ENCODE measurements around the gene NUB1. TPM values are rescaled to one million over a fixed set of nuclear protein-coding genes. Genes with fewer than 3 reads are reported as not detected.

The NUB1 gene
- total RNA-seq, 1 donor from 2014 or later, result 53.5 TPM

- Mint-ChIP-seq H3K36me3 (ENCODE audit: insufficient read depth) (no peaks in the 10 kb centered on the region), H3K9me3 (ENCODE audit: low read depth) (peaks cover 7% of the 10 kb centered on the region), H3K4me3 (ENCODE audit: low read depth) (no peak overlapping the region), H3K27me3 (no peaks in the 10 kb centered on the region), H3K27ac (no peak overlapping the region), H3K4me1 (ENCODE audit: low read depth) (no peaks in the 10 kb centered on the region)
- no peak for DNase-seq (ENCODE audit: low spot score, unreplicated experiment)
- TF ChIP-seq CTCF (IDR thresholded peaks at IDR 0.05; ENCODE audit: unreplicated experiment), result no peak
Measured at GRCh38 chr7:151313857-151314256, 27.8 kb upstream of the NUB1 start.

- no peaks in the 10 kb centered on the region for H3K4me1 Mint-ChIP-seq (ENCODE audit: low read depth)
- no peaks in the 10 kb centered on the region for H3K36me3 Mint-ChIP-seq (ENCODE audit: insufficient read depth)
Measured at GRCh38 chr7:151314401-151314800, 27.2 kb upstream of the NUB1 start.

GRCh38 chr7:151315038-151315655 lies 26.5 kb upstream of the NUB1 start:
- H3K4me3 Mint-ChIP-seq (ENCODE audit: low read depth), result no peak overlapping the region
- peaks cover 13% of the 10 kb centered on the region for H3K9me3 Mint-ChIP-seq (ENCODE audit: low read depth)
- H3K36me3 Mint-ChIP-seq (ENCODE audit: insufficient read depth), result no peaks in the 10 kb centered on the region
- no peaks in the 10 kb centered on the region for H3K27me3 Mint-ChIP-seq
- TF ChIP-seq CTCF (IDR thresholded peaks at IDR 0.05; ENCODE audit: unreplicated experiment), result peak; percentile 88
- H3K27ac Mint-ChIP-seq, result no peak overlapping the region
- peak; percentile 58 for DNase-seq (ENCODE audit: low spot score, unreplicated experiment)
- no peaks in the 10 kb centered on the region for H3K4me1 Mint-ChIP-seq (ENCODE audit: low read depth)

More at GRCh38 chr7:151314401-151314800, 27.2 kb upstream of the NUB1 start:
- Mint-ChIP-seq H3K9me3 (ENCODE audit: low read depth) (peaks cover 12% of the 10 kb centered on the region), H3K4me3 (ENCODE audit: low read depth) (no peak overlapping the region), H3K27me3 (no peaks in the 10 kb centered on the region), H3K27ac (no peak overlapping the region)
- no peak for TF ChIP-seq CTCF (IDR thresholded peaks at IDR 0.05; ENCODE audit: unreplicated experiment)
- DNase-seq (ENCODE audit: low spot score, unreplicated experiment), result no peak

GRCh38 chr7:151316896-151317295 lies 24.7 kb upstream of the NUB1 start:
- Mint-ChIP-seq H3K9me3 (ENCODE audit: low read depth) (peaks cover 11% of the 10 kb centered on the region), H3K36me3 (ENCODE audit: insufficient read depth) (no peaks in the 10 kb centered on the region), H3K27ac (no peak overlapping the region), H3K4me3 (ENCODE audit: low read depth) (no peak overlapping the region), H3K4me1 (ENCODE audit: low read depth) (no peaks in the 10 kb centered on the region), H3K27me3 (no peaks in the 10 kb centered on the region)
- TF ChIP-seq CTCF (IDR thresholded peaks at IDR 0.05; ENCODE audit: unreplicated experiment), result no peak
- no peak for DNase-seq (ENCODE audit: low spot score, unreplicated experiment)

GRCh38 chr7:151317936-151318335 lies 23.7 kb upstream of the NUB1 start:
- Mint-ChIP-seq H3K4me1 (ENCODE audit: low read depth) (no peaks in the 10 kb centered on the region), H3K36me3 (ENCODE audit: insufficient read depth) (no peaks in the 10 kb centered on the region), H3K4me3 (ENCODE audit: low read depth) (no peak overlapping the region), H3K9me3 (ENCODE audit: low read depth) (peaks cover 11% of the 10 kb centered on the region), H3K27ac (no peak overlapping the region), H3K27me3 (peaks cover 4% of the 10 kb centered on the region)
- TF ChIP-seq CTCF (IDR thresholded peaks at IDR 0.05; ENCODE audit: unreplicated experiment), result no peak
- DNase-seq (ENCODE audit: low spot score, unreplicated experiment), result no peak

Measured in progenitor cell of endocrine pancreas (in vitro differentiated cells).